Smooth muscle cell (in vitro differentiated cells): ENCODE measurements around the gene CPM. TPM values are rescaled to one million over a fixed set of nuclear protein-coding genes. Genes with fewer than 3 reads are reported as not detected.

Experiments
- DNase-seq: peaks from one replicate; lab custom pipeline; 2025; ENCODE audit not compliant: unreplicated experiment; lab: John Stamatoyannopoulos, UW
- H2AFZ ChIP-seq: fragments of 200-600 bp; sonication (generic); 2 replicates; pipeline ENCODE4 v1.6.0; 2016; ENCODE audit warnings: antibody characterized with exemption, low read depth, mild to moderate bottlenecking
- H3F3A ChIP-seq: fragments of 200-600 bp; sonication (generic); 2 replicates; pipeline ENCODE4 v1.6.0; 2017; ENCODE audit warnings: antibody characterized with exemption, low read depth
- H3K27ac ChIP-seq: fragments of 200-600 bp; sonication (generic); 2 replicates; pipeline ENCODE4 v1.5.1; 2016; ENCODE audit warnings: low read depth, mild to moderate bottlenecking
- H3K27me3 ChIP-seq: fragments of 200-600 bp; sonication (generic); 2 replicates; pipeline ENCODE4 v1.6.1; 2016; ENCODE audit warnings: low read depth, mild to moderate bottlenecking
- H3K36me3 ChIP-seq: fragments of 200-600 bp; sonication (generic); 2 replicates; pipeline ENCODE4 v1.5.1; 2016; ENCODE audit warnings: low read depth
- H3K4me1 ChIP-seq: fragments of 200-600 bp; sonication (generic); 2 replicates; pipeline ENCODE4 v1.5.1; 2016; ENCODE audit warnings: low read depth
- H3K4me2 ChIP-seq: fragments of 200-600 bp; sonication (generic); 2 replicates; pipeline ENCODE4 v1.6.0; 2016; ENCODE audit warnings: mild to moderate bottlenecking
- H3K4me3 ChIP-seq: fragments of 200-600 bp; sonication (generic); 2 replicates; pipeline ENCODE4 v1.5.1; 2016; ENCODE audit warnings: mild to moderate bottlenecking
- H3K79me2 ChIP-seq: fragments of 200-600 bp; sonication (generic); 2 replicates; pipeline ENCODE4 v1.6.0; 2016; ENCODE audit warnings: low read depth, mild to moderate bottlenecking
- H3K9ac ChIP-seq: fragments of 200-600 bp; sonication (generic); 2 replicates; pipeline ENCODE4 v1.6.0; 2016; ENCODE audit warnings: low read depth
- H3K9me3 ChIP-seq: fragments of 200-600 bp; sonication (generic); replicated peaks from 2 replicates; pipeline ENCODE4 v1.5.1; 2016; ENCODE audit warnings: low read depth
- H4K20me1 ChIP-seq: fragments of 200-600 bp; sonication (generic); 2 replicates; pipeline ENCODE4 v1.6.0; 2016; ENCODE audit warnings: low read depth
- CTCF ChIP-seq: fragments of 200-600 bp; sonication (generic); IDR thresholded peaks from 2 replicates; pipeline ENCODE4 v1.5.1; 2017; ENCODE audit warnings: borderline replicate concordance, mild to moderate bottlenecking, antibody characterized with exemption; ENCODE audit not compliant: insufficient read depth, poor library complexity, severe bottlenecking
- WGBS: methylation state at CpG from one replicate; pipeline ENCODE4 v1.1.7; 2016; ENCODE audit warnings: low lambda C conversion rate; 5-methylcytosine and 5-hydroxymethylcytosine counted together
- polyA plus RNA-seq: library from polyadenylated mRNA; unstranded; fragments of >200 nt; fragmentation: Nextera tagmentation; extraction: Ambion mirVana; gene quantifications from 2 replicates; pipeline ENCODE4 v1.2.1, GENCODE V29; 2016
- total RNA-seq: library from RNA; depleted of rRNA; stranded (reverse); fragments of >200 nt; gene quantifications from 2 replicates; pipeline ENCODE4 v1.2.3, GENCODE V29; 2014

CPM gene
- total and polyA plus RNA-seq, 2 experiments from 2014 or later = 0.57 to 6.2 TPM

- no peak overlapping the region for H3K4me2 ChIP-seq
- H3K9ac ChIP-seq = no peak overlapping the region
- no peak for DNase-seq
- no peaks in the 10 kb centered on the region for H4K20me1 ChIP-seq
- no peaks in the 10 kb centered on the region for H3K4me1 ChIP-seq
- no peak overlapping the region for H3K27ac ChIP-seq
- WGBS = 92% methylated on average over 4 of the region's 4 CpGs
- H2AFZ ChIP-seq = no peak overlapping the region
- H3K79me2 ChIP-seq = no peaks in the 10 kb centered on the region
- no peaks in the 10 kb centered on the region for H3F3A ChIP-seq
- H3K27me3 ChIP-seq = no peaks in the 10 kb centered on the region
- no peak overlapping the region for H3K4me3 ChIP-seq
- H3K9me3 ChIP-seq = no peaks in the 10 kb centered on the region
- no peak for TF ChIP-seq CTCF
- H3K36me3 ChIP-seq = no peaks in the 10 kb centered on the region
Observed at GRCh38 chr12:68905733-68906132, 27.2 kb downstream of the CPM start.

- Histone ChIP-seq H4K20me1 (no peaks in the 10 kb centered on the region), H3K9ac (no peak overlapping the region), H3K27me3 (no peaks in the 10 kb centered on the region), H3K36me3 (no peaks in the 10 kb centered on the region), H3K79me2 (no peaks in the 10 kb centered on the region), H3F3A (no peaks in the 10 kb centered on the region), H3K4me2 (no peak overlapping the region), H3K27ac (no peak overlapping the region), H3K4me1 (no peaks in the 10 kb centered on the region), H3K4me3 (no peak overlapping the region), H2AFZ (no peak overlapping the region), H3K9me3 (no peaks in the 10 kb centered on the region)
- DNase-seq = no peak
- WGBS = 87% methylated on average over 4 of the region's 4 CpGs
- no peak for TF ChIP-seq CTCF
Observed at GRCh38 chr12:68904351-68904962, 28.5 kb downstream of the CPM start.

- H3K79me2 ChIP-seq = no peaks in the 10 kb centered on the region
- no peak overlapping the region for H3K9ac ChIP-seq
- H3F3A ChIP-seq = no peaks in the 10 kb centered on the region
- no peak overlapping the region for H2AFZ ChIP-seq
- no peaks in the 10 kb centered on the region for H3K4me1 ChIP-seq
- H3K27me3 ChIP-seq = no peaks in the 10 kb centered on the region
- DNase-seq = no peak
- no peaks in the 10 kb centered on the region for H4K20me1 ChIP-seq
- H3K4me3 ChIP-seq = no peak overlapping the region
- no peaks in the 10 kb centered on the region for H3K36me3 ChIP-seq
- H3K9me3 ChIP-seq = no peaks in the 10 kb centered on the region
- 96% methylated on average over 3 of the region's 8 CpGs for WGBS
- no peak overlapping the region for H3K4me2 ChIP-seq
- no peak for TF ChIP-seq CTCF
- H3K27ac ChIP-seq = no peak overlapping the region
Observed at GRCh38 chr12:68903511-68903910, 29.5 kb downstream of the CPM start.

GRCh38 chr12:68901551-68901950, 31.4 kb downstream of the CPM start:
- H2AFZ ChIP-seq = no peak overlapping the region
- H3K36me3 ChIP-seq = no peaks in the 10 kb centered on the region
- H3F3A ChIP-seq = no peaks in the 10 kb centered on the region
- no peak overlapping the region for H3K4me2 ChIP-seq
- no peaks in the 10 kb centered on the region for H3K79me2 ChIP-seq
- 94% methylated on average over 2 of the region's 2 CpGs for WGBS
- H3K4me3 ChIP-seq = no peak overlapping the region
- no peaks in the 10 kb centered on the region for H4K20me1 ChIP-seq
- no peak for DNase-seq
- no peak for TF ChIP-seq CTCF
- H3K27me3 ChIP-seq = no peaks in the 10 kb centered on the region
- no peak overlapping the region for H3K27ac ChIP-seq
- H3K4me1 ChIP-seq = no peaks in the 10 kb centered on the region
- no peaks in the 10 kb centered on the region for H3K9me3 ChIP-seq
- H3K9ac ChIP-seq = no peak overlapping the region
